ENCODE results near the gene CFAP68.
"Not testable (repeated sequence)": the region's sequence is repeated elsewhere in the genome, so short reads cannot be mapped to it uniquely, and the experiment has no call there.

CFAP68 gene

GRCh38 chr11:111918390-111919256, 39.3 kb downstream of the CFAP68 start, which contains the start of gene C11orf52:
C11orf52 (plus strand) TSS chr11:111918913; CDS start chr11:111918973, 60 bp downstream.
- DNase-seq: peak; percentile 90

- DNase-seq: no peak
These were observed 41.6 kb downstream of the CFAP68 start for GRCh38 chr11:111920908-111921307.

GRCh38 chr11:111921541-111922230, 42.3 kb downstream of the CFAP68 start:
- no peak for DNase-seq

GRCh38 chr11:111922803-111923202, 43.5 kb downstream of the CFAP68 start:
- no peak for DNase-seq

- DNase-seq: no peak
These were observed 44.0 kb downstream of the CFAP68 start for GRCh38 chr11:111923351-111923788.

- DNase-seq: no peak
These were observed 44.6 kb downstream of the CFAP68 start for GRCh38 chr11:111923951-111924350.

- no peak for DNase-seq
These were observed 46.6 kb downstream of the CFAP68 start for GRCh38 chr11:111925953-111926352.

GRCh38 chr11:111926505-111927391, 47.4 kb downstream of the CFAP68 start:
- DNase-seq: peak; percentile 99

- DNase-seq: no peak
These were observed 51.1 kb downstream of the CFAP68 start for GRCh38 chr11:111930472-111930871.

GRCh38 chr11:111932611-111932950, 53.2 kb downstream of the CFAP68 start:
- no peak for DNase-seq

- DNase-seq: not testable (repeated sequence)
These were observed 53.8 kb downstream of the CFAP68 start for GRCh38 chr11:111933176-111933575.

- no peak for DNase-seq
These were observed 54.5 kb downstream of the CFAP68 start for GRCh38 chr11:111933872-111934271.

GRCh38 chr11:111934306-111934705, 55.0 kb downstream of the CFAP68 start:
- no peak for DNase-seq
